ACC112 (cell line): Measurements from ENCODE around the gene HOXD11.
A peak's percentile ranks its signal among the peaks of the same experiment; 100 is the strongest.

Experiments used
- H2AFZ ChIP-seq: fragments of 200-600 bp; sonication (generic); one replicate; pipeline ENCODE4 v1.6.0; 2017; ENCODE audit warnings: antibody characterized with exemption, low read length; ENCODE audit not compliant: unreplicated experiment
- H3K27ac ChIP-seq: fragments of 200-600 bp; sonication (generic); 2 replicates; pipeline ENCODE4 v1.5.1; 2014; ENCODE audit warnings: low read depth, mild to moderate bottlenecking, antibody characterized with exemption, low read length, moderate library complexity
- H3K27me3 ChIP-seq: fragments of 200-600 bp; sonication (generic); 2 replicates; pipeline ENCODE4 v1.6.1; 2014; ENCODE audit warnings: mild to moderate bottlenecking, antibody characterized with exemption, low read length, moderate library complexity, mixed read lengths; ENCODE audit not compliant: insufficient read depth
- H3K36me3 ChIP-seq: fragments of 200-600 bp; sonication (generic); 2 replicates; pipeline ENCODE4 v1.6.1; 2016; ENCODE audit warnings: mild to moderate bottlenecking, antibody characterized with exemption, low read length, moderate library complexity, mixed read lengths; ENCODE audit not compliant: insufficient read depth
- H3K4me1 ChIP-seq: fragments of 200-600 bp; sonication (generic); one replicate; pipeline ENCODE4 v1.6.1; 2016; ENCODE audit warnings: low read length, mixed read lengths; ENCODE audit not compliant: insufficient read depth, unreplicated experiment, control insufficient read depth
- H3K4me3 ChIP-seq: fragments of 200-600 bp; sonication (generic); 2 replicates; pipeline ENCODE4 v1.5.1; 2014; ENCODE audit warnings: mild to moderate bottlenecking, low read depth, low read length
- H3K79me2 ChIP-seq: fragments of 200-600 bp; sonication (generic); one replicate; pipeline ENCODE4 v1.6.0; 2016; ENCODE audit warnings: low read length; ENCODE audit not compliant: control insufficient read depth, unreplicated experiment, insufficient read depth

Gene HOXD11

DNA sequence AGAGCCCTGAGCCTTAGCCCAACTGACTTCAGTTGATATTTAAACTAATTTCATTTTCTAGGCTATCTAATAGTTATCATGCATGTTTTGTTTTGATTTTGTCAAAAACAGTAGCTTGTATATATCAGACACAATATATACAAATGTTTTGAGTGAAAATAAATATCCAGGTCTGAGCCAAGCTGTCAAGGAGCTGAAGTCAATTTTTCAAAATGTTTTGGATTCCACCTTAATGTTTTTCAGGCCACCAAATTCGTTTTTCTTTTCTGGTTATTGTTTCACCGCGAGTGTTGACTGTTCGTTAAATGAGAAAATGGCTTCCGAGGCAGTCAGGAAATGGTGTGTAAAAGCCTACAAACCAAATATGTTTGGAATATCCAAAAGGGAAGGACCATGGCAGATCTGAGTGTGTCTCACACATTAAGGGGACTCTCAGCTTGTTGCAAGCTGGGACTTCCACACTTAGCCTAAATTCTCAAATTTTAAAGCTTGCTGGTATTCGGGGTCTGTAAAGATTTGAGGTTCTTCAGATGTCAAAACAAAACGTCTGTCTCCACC is 4.7 kb upstream of the HOXD11 start:
- Histone ChIP-seq H2AFZ (no peak overlapping the region), H3K4me1 (peaks cover 8% of the 10 kb centered on the region), H3K27me3 (peaks cover 99% of the 10 kb centered on the region), H3K4me3 (no peak overlapping the region), H3K36me3 (no peaks in the 10 kb centered on the region), H3K27ac (no peak overlapping the region), H3K79me2 (no peaks in the 10 kb centered on the region)

DNA sequence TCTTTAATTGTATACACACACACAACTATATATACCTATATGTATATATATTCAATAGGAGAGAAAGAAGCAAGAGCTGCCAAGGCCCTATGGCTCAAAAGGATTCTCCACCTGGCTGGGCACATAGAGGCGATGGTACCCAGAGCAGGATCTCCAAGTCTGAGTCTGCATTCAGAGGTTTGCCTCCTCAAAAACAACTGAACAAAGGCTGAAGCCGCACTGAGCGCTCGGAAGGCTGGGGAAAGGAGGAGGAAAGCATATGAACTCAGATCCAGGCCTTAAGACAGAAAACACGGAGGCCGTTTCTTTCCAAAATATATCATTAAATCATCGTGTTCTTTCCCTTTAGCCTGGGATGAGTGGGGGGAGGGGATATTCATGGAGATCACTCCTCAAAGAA is 3.9 kb upstream of the HOXD11 start:
- Histone ChIP-seq H3K4me3 (no peak overlapping the region), H3K36me3 (no peaks in the 10 kb centered on the region), H2AFZ (no peak overlapping the region)

DNA sequence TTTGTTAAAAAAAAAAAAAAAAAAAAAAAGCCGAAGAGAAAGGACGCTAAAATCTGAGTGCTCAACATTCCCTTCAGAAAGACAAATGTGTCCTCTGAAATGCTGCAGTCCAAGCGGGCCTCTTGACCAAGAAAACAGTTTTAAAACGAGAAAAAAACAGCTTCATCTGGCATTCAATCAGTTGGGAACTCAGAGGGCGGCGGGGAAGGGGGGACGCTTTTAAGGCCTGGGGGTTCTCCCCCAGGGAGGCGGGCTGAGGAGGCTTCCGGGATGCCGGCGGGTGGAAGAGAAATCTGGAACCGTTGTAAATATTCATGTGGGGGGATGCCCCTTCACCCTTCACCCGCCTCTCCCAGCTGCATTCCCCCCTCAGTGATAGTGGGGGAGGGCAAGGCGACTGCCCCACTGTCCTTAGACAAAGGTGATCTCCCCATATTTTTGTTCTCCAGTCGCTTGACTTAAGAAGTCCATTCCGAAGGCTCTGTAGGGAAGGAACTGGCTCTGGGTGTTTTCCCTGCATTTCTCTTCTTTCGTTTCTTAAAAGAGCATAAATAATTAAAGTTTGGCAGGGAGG is 3.3 kb upstream of the HOXD11 start:
- H3K4me3 ChIP-seq: peak overlapping the region; percentile 54; the same call in 1 of the 2 replicates
- H3K79me2 ChIP-seq: no peaks in the 10 kb centered on the region
- no peak overlapping the region for H2AFZ ChIP-seq
- peaks cover 97% of the 10 kb centered on the region for H3K27me3 ChIP-seq
- H3K36me3 ChIP-seq: no peaks in the 10 kb centered on the region
- peaks cover 8% of the 10 kb centered on the region for H3K4me1 ChIP-seq
- no peak overlapping the region for H3K27ac ChIP-seq

More for the DNA sequence above, 3.9 kb upstream of the HOXD11 start:
- Histone ChIP-seq H3K27ac (no peak overlapping the region), H3K4me1 (peaks cover 8% of the 10 kb centered on the region), H3K27me3 (peaks cover 98% of the 10 kb centered on the region), H3K79me2 (no peaks in the 10 kb centered on the region)

DNA sequence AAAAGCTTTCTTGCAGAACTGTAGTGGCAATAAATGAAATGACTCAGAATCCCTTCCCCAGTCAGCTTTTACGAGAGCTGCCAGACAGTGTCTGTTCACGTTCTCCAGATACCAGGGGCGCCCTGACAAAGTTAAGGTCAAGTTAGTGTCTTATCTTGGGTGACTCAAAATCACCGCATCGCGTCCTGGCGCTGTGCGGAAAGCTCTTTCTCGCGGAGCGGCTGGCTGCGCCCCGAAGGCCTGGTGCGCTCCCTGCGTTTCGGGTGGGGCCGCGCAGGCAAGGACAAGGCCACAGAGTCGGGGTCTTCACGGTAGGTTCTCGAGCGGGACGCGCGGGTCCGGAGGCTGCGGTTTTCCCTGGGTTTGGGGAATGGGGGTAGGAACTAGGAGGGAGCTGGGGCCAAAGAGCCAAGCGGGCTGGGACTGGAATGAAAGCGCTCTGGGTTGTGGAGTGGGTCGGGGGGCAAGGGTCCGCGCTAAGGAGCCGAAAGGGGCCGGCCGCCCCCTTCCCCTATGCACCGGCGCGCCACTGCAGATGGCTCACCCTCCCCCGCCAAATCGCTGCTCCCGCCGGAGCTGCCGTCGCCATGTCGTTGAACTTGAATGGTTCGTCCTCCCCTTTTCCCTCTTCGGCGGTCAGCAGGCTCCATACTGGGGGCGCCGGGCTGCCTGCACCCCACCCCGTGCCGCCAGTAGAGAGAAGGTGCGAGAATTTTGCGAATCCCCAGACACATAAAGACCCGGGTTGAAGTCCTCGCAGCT is 2.6 kb upstream of the HOXD11 start:
- H3K27ac ChIP-seq: no peak overlapping the region
- peaks cover 97% of the 10 kb centered on the region for H3K27me3 ChIP-seq
- H2AFZ ChIP-seq: no peak overlapping the region
- no peaks in the 10 kb centered on the region for H3K36me3 ChIP-seq
- H3K79me2 ChIP-seq: no peaks in the 10 kb centered on the region
- peak overlapping the region; percentile 54 for H3K4me3 ChIP-seq
- H3K4me1 ChIP-seq: peaks cover 8% of the 10 kb centered on the region

DNA sequence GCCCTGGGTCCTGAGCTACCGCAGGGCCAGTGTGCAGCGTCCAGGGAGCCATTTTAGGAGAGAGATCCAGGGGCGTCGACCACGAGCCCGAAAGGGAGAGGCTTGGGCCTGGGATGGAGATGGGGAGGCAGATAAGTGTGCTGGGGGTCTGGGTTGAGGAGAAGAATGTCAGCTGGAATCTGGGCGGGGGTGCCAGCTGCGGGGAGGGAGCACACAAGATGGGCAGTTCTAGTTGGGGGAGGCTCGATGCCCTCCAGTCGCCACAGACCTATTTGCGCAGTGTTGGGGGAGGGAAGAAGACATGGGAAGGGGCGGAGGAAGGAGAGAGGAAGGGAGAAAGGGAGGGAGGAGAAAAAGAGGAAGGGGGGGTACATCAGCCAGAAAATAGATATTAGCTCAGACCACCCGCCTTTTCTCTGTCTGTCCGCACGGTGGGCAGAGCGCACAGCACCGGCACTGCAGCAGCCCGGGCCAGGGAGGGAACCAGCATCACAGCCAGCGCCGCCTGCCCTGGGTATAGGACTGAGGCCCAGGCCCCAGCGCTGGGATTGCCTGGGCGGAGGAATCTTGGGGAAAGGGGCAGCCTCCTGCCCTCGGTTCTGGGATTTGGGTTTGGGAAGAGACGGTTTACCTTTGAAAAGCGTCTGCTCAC is 1.9 kb upstream of the HOXD11 start:
- Histone ChIP-seq H2AFZ (no peak overlapping the region), H3K36me3 (no peaks in the 10 kb centered on the region), H3K79me2 (no peaks in the 10 kb centered on the region), H3K27ac (no peak overlapping the region), H3K4me3 (peak overlapping the region; percentile 54), H3K4me1 (peaks cover 8% of the 10 kb centered on the region), H3K27me3 (peaks cover 97% of the 10 kb centered on the region)

DNA sequence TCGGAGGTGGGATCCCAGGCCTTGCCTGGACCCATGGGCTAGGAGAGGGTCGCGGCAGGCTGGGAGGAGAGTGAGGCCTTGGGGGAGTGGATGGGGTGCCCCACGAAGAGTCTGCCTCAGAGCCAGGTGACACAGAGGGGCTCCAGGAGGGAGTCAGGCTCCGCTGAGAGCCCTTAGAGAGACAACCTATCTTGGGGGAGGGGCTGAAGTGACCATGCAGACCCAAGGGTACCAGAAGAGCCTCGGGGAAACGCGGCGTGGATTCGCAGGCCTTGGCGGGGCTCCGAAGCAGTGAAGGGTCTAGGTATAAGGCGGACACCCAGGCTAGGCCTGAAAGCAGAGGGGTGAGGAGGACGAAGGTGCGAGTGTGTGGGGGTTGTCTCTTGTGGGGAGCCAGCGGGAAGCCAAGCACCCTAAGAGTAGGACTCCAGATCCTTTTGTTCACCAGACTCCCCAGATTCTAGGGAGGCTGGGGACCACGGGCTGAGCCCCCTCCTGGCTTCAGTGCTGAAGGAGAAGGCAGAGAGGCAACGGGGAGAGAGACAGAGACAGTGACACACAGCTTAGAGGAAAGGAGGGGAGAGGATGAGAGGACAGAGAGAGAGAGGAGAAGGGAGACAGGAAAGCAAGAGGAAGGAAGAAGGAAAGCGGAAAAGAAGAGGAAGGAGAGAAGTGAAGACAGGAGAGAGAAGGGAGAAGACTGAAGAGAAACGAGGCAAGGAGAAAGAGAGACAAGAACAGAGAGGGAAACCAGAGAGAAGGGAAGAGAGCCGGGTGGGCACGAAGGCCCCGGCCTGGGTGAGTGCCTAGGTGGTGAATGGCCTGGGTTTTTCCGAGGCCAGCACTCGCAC is 1.1 kb upstream of the HOXD11 start:
- Histone ChIP-seq H3K79me2 (no peaks in the 10 kb centered on the region), H2AFZ (no peak overlapping the region), H3K27ac (no peak overlapping the region), H3K4me1 (peaks cover 8% of the 10 kb centered on the region), H3K4me3 (peak overlapping the region; percentile 65; the same call in 1 of the 2 replicates), H3K27me3 (peaks cover 97% of the 10 kb centered on the region), H3K36me3 (no peaks in the 10 kb centered on the region)

DNA sequence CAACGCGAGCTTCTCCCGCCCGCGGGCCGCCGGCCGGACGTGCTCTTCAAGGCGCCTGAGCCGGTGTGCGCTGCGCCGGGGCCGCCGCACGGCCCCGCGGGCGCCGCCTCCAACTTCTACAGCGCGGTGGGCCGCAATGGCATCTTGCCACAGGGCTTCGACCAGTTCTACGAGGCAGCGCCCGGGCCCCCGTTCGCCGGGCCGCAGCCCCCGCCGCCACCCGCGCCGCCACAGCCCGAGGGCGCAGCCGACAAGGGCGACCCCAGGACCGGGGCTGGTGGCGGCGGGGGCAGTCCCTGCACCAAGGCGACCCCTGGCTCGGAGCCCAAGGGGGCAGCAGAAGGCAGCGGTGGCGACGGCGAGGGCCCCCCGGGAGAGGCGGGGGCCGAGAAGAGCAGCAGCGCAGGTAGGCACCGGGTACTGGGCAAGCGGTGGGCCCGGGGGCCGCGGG is 676 bp downstream of the HOXD11 start:
- no peak overlapping the region for H3K4me3 ChIP-seq
- H3K27me3 ChIP-seq: peaks cover 97% of the 10 kb centered on the region
- no peak overlapping the region for H3K27ac ChIP-seq
- H3K4me1 ChIP-seq: peaks cover 8% of the 10 kb centered on the region
- no peaks in the 10 kb centered on the region for H3K36me3 ChIP-seq
- H2AFZ ChIP-seq: no peak overlapping the region
- no peaks in the 10 kb centered on the region for H3K79me2 ChIP-seq

DNA sequence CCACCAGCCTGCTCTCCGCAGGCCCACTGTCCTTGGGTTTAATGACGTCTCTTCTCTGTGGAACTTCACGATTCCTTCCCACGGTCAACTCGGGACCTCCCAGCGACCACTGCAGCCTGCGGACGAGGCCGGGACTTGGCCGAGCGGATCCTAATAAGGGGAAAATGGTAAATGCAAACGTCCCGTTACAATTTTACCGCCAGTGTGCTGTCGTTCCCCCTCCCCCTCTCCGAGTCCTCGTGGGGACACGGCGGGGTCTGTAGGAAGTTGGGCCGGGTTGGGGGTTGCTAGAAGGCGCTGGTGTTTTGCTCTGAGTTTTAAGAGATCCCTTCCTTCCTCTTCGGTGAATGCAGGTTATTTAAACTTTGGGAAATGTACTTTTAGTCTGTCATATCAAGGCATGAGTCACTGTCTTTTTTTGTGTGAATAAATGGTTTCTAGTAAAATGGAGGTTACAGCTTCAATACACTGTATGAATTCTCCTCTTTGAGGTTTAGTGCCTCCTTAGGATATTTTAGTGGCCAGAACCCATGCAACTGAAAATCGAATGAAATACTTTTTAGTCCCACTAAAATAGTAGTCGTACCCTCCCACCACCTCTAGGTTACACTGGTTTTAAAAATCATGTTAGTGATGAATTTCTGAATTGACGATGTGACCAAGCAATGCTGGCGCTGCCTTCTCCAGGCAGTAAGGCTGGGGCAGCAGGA is 2.3 kb downstream of the HOXD11 start:
- Histone ChIP-seq H3K27me3 (peaks cover 97% of the 10 kb centered on the region), H3K4me1 (peaks cover 7% of the 10 kb centered on the region), H3K4me3 (peak overlapping the region; percentile 59), H3K27ac (no peak overlapping the region), H2AFZ (no peak overlapping the region), H3K36me3 (no peaks in the 10 kb centered on the region), H3K79me2 (no peaks in the 10 kb centered on the region)

DNA sequence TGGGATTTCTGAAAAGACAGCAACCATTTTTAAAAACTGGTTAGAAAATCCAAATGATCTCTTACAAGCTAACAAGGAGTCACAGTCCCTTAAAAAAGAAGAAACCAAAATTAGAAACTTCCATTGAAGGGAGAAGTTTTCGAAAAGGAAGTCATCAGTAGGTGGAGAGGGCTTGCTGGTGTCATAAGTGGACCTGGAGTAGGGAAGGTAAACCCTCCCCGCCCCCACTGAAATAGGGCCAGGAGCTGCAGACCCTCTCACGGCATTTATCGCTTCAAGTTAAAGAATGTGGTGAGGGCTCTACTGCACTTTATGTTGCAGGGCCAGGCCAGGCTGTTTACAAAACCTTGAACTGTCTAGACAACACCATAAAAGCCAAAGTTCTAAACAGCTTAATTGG is 2.9 kb downstream of the HOXD11 start:
- Histone ChIP-seq H3K79me2 (no peaks in the 10 kb centered on the region), H2AFZ (no peak overlapping the region), H3K36me3 (no peaks in the 10 kb centered on the region), H3K4me1 (peaks cover under 1% of the 10 kb centered on the region), H3K4me3 (no peak overlapping the region), H3K27me3 (peaks cover 97% of the 10 kb centered on the region), H3K27ac (no peak overlapping the region)
